ENCODE results near the gene METTL8.

METTL8 gene

GRCh38 chr2:171433763-171434012 lies at the start of gene METTL8:
METTL8 (minus strand) TSS chr2:171433990; CDS start chr2:171392185, 41,805 bp downstream.
- DNase-seq = no peak

- no peak for DNase-seq
Observed at GRCh38 chr2:171482877-171483276, 49.1 kb upstream of the METTL8 start.

GRCh38 chr2:171482308-171482707 lies 48.5 kb upstream of the METTL8 start:
- DNase-seq = no peak

DNA sequence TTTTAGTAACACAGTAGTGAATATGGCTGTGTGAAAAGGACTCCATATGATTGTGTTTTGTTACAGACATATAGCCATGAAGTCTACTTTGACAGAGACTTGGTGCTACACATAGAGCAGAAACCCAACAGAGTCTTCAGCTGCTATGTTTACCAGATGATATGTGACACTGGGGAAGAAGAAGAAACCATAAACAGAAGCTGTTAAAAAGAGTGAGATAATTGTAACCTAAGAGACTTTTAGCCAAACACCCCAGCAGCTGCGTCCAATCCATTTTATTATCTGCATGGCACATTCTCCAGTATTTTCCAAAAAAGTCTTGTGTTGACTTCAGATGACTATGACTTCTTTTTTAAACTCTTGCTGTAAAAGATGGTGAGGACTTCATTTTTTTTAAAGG lies 47.1 kb upstream of the METTL8 start:
- no peak for DNase-seq

DNA sequence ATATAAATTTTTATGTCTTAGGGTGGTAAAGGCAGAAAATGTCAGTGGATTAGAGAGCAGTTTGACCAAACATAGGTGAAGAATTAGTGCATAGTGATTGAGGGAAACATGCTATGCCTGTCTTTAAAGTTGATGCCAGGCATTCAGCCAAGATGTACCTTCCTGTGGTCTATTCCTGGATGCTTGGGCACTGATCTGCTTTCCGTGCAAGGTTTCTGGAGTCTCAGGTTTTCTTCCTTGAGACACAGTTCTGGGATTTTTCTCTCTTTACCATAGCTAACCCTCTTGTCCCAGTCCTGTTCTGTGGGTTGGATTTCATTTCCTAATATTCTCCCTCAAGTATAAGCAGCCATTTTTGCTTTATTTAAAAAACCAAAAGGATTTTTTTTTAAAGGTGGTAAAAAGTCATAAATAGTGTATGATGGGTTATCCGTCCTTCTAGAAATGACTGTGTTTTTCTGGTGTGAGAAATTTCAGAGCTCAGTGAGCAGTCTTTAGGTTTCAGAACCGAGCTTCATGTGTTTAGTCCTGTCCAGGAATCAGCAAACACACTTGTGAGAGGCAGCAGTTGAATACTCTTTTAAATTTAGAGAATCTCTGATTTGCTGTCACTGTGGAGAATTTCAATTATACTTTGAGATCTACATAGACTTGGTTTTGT lies 45.5 kb upstream of the METTL8 start:
- no peak for DNase-seq

DNA sequence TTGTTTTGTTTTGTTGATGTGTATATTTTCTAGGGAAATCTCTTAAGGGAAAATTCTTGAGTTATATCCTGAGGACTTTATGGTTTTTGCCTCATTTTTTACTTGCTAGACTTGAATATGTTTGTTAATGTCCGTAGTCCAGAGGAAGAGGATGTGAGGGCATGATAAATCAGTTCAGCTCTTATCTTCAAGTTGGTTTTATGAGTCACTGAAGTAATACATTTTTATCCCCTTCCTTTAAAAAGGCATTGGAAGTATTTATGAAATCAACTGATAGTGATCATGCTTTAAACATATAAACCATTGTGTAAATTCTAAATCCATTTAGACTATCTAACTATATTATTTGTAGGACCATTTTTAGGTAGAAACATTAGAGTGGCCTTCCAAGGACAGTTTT lies 44.6 kb upstream of the METTL8 start:
- DNase-seq = no peak

DNA sequence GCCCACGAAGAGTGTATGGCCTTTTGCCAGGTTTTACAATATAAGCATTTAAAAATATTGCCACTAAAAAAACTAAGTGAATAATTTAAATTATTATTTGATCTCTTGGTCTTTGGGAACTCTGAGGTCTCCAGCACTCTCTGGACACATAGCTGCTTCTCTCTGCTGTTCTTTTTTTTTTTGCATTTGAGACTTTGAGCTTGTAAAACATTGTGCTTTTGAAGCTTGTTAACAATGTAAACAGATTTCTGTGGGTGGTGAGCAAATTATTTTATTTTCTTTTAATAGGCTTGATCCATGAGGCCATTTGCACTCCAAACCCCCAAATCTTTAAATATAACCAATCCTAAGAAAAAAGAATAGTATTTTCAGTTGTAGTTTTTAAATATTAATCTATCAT lies 42.2 kb upstream of the METTL8 start:
- DNase-seq = no peak

- DNase-seq = no peak
Observed at GRCh38 chr2:171470129-171470528, 36.3 kb upstream of the METTL8 start.

- no peak for DNase-seq
Observed at GRCh38 chr2:171469176-171469575, 35.4 kb upstream of the METTL8 start.

DNA sequence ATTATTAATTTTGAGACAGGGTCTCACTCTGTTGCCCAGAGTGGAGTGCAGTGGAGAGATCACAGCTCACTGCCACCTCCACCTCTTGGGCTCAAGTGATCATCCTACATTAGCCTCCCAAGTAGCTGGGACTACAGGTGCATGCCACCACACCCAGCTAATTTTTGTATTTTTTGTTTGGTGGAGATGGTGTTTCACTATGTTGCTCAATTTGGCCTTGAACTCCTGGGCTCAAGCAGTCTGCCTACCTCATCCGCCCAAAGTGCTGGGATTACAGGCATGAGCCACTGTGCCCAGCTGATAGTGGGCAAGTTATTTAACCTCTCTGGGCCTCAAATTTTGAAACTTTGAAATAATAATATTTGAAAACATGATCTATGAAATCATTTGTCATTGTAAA lies 26.7 kb upstream of the METTL8 start:
- no peak for DNase-seq

DNA sequence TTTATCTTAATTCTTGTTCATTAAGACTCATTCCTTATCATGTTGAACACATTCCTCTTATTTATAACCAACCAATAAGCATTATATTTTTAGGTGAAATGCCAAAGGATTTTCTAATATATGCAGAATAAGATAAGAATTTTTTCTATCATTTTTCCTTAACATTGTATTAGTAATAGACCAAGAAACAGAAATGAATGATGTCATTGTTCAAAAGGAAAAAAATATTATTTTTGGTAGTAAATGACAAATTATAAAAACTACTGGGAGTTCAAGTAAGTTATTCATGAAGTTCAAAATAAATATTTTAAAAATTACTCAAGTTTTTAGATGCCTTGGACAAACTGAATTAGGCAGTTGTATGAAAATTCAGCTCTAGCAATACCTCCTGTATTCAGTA lies 25.7 kb upstream of the METTL8 start:
- DNase-seq = no peak

GRCh38 chr2:171452773-171453172 lies 19.0 kb upstream of the METTL8 start:
- DNase-seq = no peak

DNA sequence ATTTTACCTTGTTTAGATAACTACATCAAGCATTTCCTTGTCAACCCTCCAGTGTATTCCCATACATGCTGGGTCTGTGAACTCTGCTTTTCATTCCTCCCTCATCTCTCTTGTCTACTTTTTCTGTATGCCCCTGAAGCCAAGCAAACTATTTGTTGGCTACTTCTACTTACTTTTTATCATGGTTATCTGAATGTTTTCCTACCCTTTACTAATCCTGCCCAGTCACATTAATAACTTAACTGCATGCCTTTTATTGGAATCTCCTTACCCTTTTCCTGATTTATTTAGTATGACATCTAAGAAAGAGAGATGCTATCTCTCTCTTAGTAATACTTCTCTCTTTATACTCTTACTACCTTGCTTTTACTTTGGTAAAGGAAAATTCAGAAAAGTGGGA lies 17.3 kb upstream of the METTL8 start:
- DNase-seq = no peak

- no peak for DNase-seq
Observed at GRCh38 chr2:171447675-171448074, 13.9 kb upstream of the METTL8 start.

GRCh38 chr2:171441470-171441869 lies 7.7 kb upstream of the METTL8 start:
- DNase-seq = no peak

DNA sequence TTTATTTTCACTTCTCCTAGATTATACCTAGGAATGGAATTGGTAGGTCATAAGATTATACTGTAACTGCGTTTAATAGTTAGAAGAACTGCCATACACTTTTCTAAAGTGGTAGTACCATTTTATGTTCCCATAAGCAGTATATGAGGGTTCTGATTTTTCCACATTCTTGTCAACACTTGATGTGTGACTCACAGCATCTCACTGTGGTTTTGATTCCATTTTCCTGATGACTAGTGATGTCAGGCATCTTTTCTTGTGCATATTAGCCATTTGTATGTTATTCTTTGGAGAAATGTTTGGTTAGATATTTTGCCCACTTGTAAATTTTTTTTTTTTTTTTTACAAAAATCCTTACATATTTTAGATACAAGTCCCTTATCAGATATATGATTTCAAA lies 2.5 kb upstream of the METTL8 start:
- DNase-seq = no peak

- peak; percentile 87 for DNase-seq
Observed at GRCh38 chr2:171434013-171434989, 511 bp upstream of the METTL8 start, which contains the start of gene DCAF17. DCAF17 (plus strand) TSS chr2:171434226; CDS start chr2:171434578, 352 bp downstream.

GRCh38 chr2:171432969-171433762 lies 624 bp downstream of the METTL8 start:
- no peak for DNase-seq

DNA sequence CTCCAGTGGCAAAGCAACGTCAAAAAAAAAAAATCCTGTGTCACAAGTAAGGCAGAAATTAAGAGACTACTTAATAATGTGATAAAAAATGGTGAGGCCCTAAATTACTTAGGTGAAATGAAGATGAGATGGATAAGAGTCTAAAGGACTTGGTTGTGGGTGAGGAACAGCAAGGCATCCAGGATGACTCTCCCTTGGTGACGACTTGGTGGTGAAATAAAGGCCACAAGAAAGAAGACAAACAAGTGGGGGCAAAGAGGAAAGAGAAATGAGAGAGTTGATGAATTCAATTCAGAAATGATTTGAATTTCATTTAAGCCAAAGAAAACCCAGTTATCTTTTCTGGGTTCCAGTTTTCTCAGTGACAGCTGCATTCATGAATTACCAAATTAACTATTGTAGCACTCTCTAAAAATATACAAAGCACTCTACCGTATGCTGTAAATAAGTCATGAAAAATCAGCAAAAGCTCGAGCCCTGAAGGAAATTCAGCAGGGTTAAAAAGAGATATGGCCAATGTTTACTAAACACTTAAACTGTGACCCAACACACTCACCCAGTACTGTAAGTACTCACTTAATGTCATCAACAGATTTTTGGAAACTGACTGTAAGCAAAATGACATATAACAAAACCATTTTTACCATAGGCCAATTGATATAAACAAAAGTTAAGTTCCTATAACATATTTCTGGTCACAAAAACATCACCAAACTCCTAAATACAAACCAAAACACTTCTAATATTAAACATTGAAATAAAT lies 1.4 kb downstream of the METTL8 start:
- no peak for DNase-seq

DNA sequence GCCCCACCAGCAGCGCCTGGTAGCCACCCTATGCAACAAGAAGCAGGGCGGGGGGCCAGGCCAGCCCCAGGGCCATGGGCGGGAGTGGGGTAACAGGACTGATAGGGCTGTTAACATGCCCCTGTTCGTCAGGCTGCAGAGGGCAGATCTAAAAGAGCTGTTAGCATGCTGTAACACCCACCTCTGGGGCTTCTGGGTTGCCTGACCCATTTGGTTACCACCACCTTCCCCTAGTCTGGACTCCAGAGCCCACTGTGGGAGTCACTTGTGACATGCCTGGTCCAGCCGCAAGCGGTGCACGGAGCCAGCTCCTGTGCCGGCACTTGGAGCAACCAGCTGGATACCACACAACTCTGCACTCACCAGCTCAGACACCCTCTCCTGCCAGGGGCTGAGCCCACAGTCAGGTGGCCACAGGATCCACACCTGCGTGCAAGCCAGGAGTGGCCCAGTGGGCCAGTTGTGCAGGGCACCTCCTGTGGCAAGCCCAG lies 2.1 kb downstream of the METTL8 start:
- no peak for DNase-seq

- DNase-seq = no peak
Observed at GRCh38 chr2:171430516-171431410, 3.0 kb downstream of the METTL8 start.

All from GOT3 (cell line).